Measurements from ENCODE around the gene RCN1.

Gene RCN1

DNA sequence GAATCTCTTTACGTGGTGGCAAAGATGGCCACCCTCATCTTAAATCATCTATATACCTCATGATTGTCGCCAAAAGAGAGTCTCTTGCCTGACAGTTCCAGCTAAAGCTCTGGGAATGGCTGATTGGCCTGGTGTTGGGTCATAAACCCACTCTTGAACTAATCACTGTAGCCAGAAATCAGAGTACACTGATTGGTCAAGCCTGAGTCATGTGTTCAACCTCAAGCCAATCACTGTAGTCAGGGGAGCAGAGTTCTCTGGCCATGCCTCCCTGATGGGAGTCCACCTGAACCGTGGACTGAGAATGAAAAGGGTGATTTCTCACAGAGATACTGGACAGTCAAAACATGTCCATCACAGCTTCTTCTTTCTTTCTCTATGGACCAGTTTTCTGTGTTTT is 45.8 kb downstream of the RCN1 start:
- no CpG with 5 or more reads among the region's 3 CpGs for WGBS (ENCODE audit: insufficient coverage, insufficient read length)
- no peaks in the 10 kb centered on the region for H3K9me3 ChIP-seq (ENCODE audit: control insufficient read depth, insufficient read depth, low read length)
- no peak overlapping the region for H3K4me3 ChIP-seq (ENCODE audit: low read length)
- H3K36me3 ChIP-seq (ENCODE audit: control insufficient read depth, insufficient read depth, low read length), result no peaks in the 10 kb centered on the region
- H3K4me1 ChIP-seq (ENCODE audit: control insufficient read depth, insufficient read depth, low read length), result no peaks in the 10 kb centered on the region
- no peak overlapping the region for H3K27ac ChIP-seq (ENCODE audit: low read length)
- H3K27me3 ChIP-seq (ENCODE audit: control insufficient read depth, insufficient read depth, low read length), result 0 out of 2 replicates have a peak, but pooled peaks cover 1% of the 10 kb centered on the region
- DNase-seq (ENCODE audit: low read depth, low spot score), result no peak

DNA sequence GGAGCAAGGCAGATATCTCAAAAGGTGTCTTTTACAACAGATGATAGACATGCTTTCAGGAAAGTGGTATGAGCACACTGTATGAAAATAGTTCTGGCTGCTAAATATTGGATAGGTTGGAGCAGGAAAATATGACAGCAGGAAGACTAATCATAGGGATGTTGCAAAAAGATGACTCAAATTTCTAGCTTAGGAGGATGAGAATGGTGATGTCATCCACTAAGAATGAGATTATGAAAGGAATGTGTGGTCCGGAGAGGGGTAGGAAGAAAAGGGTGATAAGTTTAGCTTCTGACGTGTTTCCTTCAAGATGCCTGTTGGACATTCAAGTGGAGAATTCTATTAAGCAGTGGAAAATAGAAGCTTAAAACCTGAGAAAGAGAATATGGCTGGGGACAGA is 46.4 kb downstream of the RCN1 start:
- Histone ChIP-seq H3K4me1 (ENCODE audit: control insufficient read depth, insufficient read depth, low read length) (no peaks in the 10 kb centered on the region), H3K36me3 (ENCODE audit: control insufficient read depth, insufficient read depth, low read length) (no peaks in the 10 kb centered on the region), H3K27ac (ENCODE audit: low read length) (no peak overlapping the region), H3K4me3 (ENCODE audit: low read length) (no peak overlapping the region), H3K27me3 (ENCODE audit: control insufficient read depth, insufficient read depth, low read length) (0 out of 2 replicates have a peak, but pooled peaks cover 1% of the 10 kb centered on the region), H3K9me3 (ENCODE audit: control insufficient read depth, insufficient read depth, low read length) (no peaks in the 10 kb centered on the region)
- no CpG with 5 or more reads among the region's 2 CpGs for WGBS (ENCODE audit: insufficient coverage, insufficient read length)
- no peak for DNase-seq (ENCODE audit: low read depth, low spot score)

DNA sequence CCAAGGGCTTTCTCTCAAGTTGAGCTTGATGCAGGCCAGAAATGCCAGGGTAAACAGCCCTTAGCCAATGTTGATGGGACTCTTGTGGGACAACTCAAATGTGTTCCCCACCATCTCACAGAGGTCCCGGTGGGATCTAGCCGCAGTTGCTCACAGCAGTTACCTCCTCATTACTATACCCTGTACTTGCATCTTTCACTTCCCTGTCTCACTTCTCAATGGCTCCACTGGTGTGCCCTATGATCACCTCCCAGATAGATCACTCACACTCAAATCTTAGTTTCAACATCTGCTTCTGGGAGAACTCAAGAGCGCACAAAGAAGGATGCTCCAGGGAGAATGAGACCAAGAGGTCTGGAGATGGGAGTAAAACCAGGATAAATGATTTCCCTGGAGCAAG is 47.0 kb downstream of the RCN1 start:
- 0 out of 2 replicates have a peak, but pooled peaks cover 1% of the 10 kb centered on the region for H3K27me3 ChIP-seq (ENCODE audit: control insufficient read depth, insufficient read depth, low read length)
- no peaks in the 10 kb centered on the region for H3K9me3 ChIP-seq (ENCODE audit: control insufficient read depth, insufficient read depth, low read length)
- no peak overlapping the region for H3K27ac ChIP-seq (ENCODE audit: low read length)
- no peak overlapping the region for H3K4me3 ChIP-seq (ENCODE audit: low read length)
- no peak for DNase-seq (ENCODE audit: low read depth, low spot score)
- H3K36me3 ChIP-seq (ENCODE audit: control insufficient read depth, insufficient read depth, low read length), result no peaks in the 10 kb centered on the region
- WGBS (ENCODE audit: insufficient coverage, insufficient read length), result no CpG with 5 or more reads among the region's 3 CpGs
- no peaks in the 10 kb centered on the region for H3K4me1 ChIP-seq (ENCODE audit: control insufficient read depth, insufficient read depth, low read length)

DNA sequence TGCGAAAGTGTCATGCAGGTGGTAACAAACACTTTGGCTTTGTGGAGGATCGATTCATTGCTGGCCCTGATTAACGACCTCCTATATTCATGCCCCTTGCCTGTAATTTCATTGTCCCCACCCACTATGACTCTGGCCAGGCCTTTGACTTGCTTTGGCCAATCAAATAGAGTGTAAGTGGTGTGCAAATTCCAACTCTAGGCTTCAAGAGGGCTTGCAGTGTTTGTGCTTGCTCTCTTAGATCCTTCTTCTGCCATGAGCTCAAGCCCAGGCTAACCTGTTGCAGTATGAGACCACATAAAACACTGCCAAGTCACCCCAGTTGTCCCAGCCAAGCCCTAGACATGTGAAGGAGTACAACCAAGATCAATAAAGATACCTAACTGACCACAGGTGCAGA is 48.0 kb downstream of the RCN1 start:
- no peaks in the 10 kb centered on the region for H3K4me1 ChIP-seq (ENCODE audit: control insufficient read depth, insufficient read depth, low read length)
- 0 out of 2 replicates have a peak, but pooled peaks cover 1% of the 10 kb centered on the region for H3K27me3 ChIP-seq (ENCODE audit: control insufficient read depth, insufficient read depth, low read length)
- WGBS (ENCODE audit: insufficient coverage, insufficient read length), result no CpG with 5 or more reads among the region's 3 CpGs
- no peak overlapping the region for H3K27ac ChIP-seq (ENCODE audit: low read length)
- no peaks in the 10 kb centered on the region for H3K9me3 ChIP-seq (ENCODE audit: control insufficient read depth, insufficient read depth, low read length)
- no peak for DNase-seq (ENCODE audit: low read depth, low spot score)
- no peaks in the 10 kb centered on the region for H3K36me3 ChIP-seq (ENCODE audit: control insufficient read depth, insufficient read depth, low read length)
- no peak overlapping the region for H3K4me3 ChIP-seq (ENCODE audit: low read length)

DNA sequence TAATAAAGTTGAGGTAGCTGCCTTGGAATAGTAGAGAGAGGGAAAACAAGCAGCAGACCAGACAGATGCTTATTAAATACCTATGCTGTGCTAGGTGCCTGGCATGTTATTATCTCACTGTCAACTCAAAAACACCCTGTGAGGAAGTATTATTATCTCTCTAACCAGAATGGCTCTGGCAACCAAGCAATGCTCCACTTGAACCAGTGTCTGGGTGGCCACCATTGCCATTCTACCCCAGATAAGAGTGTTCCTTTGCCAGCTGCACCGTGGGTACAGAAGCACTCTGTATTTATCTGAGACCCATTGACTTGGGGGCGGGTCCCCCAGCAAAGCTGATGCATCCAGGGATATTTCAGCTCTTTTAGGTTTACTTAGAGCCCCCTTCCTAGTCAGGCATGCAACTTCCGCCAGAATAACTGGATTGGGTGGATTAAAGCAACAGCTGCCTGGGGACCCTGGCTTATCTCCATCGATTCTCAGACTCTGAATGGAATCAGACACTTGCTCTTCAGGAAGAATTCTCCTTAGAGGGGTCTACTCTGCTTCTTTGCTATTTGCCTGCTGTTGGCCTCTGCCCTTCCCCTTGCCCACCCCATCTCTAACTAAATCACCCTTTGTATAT is 49.1 kb downstream of the RCN1 start:
- Histone ChIP-seq H3K27me3 (ENCODE audit: control insufficient read depth, insufficient read depth, low read length) (0 out of 2 replicates have a peak, but pooled peaks cover 1% of the 10 kb centered on the region), H3K4me1 (ENCODE audit: control insufficient read depth, insufficient read depth, low read length) (no peaks in the 10 kb centered on the region), H3K4me3 (ENCODE audit: low read length) (no peak overlapping the region), H3K9me3 (ENCODE audit: control insufficient read depth, insufficient read depth, low read length) (no peaks in the 10 kb centered on the region), H3K36me3 (ENCODE audit: control insufficient read depth, insufficient read depth, low read length) (no peaks in the 10 kb centered on the region), H3K27ac (ENCODE audit: low read length) (no peak overlapping the region)
- DNase-seq (ENCODE audit: low read depth, low spot score), result no peak
- whole genome bisulfite sequencing (ENCODE audit: insufficient coverage, insufficient read length), result no CpG with 5 or more reads among the region's 4 CpGs

DNA sequence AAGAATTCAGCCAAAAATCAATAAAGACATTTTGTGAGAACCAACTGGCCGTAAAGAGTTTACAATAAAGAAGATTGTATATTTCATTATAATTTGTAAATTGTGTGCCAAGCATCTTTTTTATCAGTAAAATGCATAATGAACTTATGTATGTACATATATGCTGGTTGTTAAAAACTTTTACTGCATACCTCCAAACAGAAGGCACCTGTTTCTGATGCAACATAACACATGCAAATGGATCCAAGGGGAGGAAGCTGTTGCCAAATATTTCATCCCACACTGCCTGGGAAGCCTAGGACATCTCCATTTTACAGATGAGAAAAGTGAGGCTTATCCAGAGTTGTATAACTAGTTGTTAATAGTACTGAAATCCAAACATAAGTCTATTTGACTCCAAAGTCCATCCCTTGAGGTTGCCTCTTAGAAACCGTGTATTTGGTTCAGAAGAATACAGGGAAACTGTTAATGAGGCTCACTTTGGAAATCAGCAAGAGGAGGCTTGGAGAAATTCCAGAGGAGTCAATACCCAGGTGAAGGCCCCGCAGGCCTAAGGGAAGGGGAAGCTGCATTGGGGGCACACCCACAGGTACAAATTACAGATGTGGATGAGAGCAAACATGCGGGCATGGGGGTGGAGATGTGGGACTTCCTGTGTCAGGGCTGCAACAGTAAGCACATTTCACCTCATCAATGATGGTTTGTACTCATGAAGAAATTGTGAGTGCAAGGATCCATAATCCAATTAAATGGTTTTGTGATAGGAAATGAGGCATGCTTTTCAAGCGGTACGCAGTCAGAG is 51.1 kb downstream of the RCN1 start:
- WGBS (ENCODE audit: insufficient coverage, insufficient read length), result no CpG with 5 or more reads among the region's 6 CpGs
- DNase-seq (ENCODE audit: low read depth, low spot score), result no peak
- no peak overlapping the region for H3K27ac ChIP-seq (ENCODE audit: low read length)
- 0 out of 2 replicates have a peak, but pooled peaks cover 1% of the 10 kb centered on the region for H3K27me3 ChIP-seq (ENCODE audit: control insufficient read depth, insufficient read depth, low read length)
- H3K4me1 ChIP-seq (ENCODE audit: control insufficient read depth, insufficient read depth, low read length), result no peaks in the 10 kb centered on the region
- no peaks in the 10 kb centered on the region for H3K9me3 ChIP-seq (ENCODE audit: control insufficient read depth, insufficient read depth, low read length)
- no peaks in the 10 kb centered on the region for H3K36me3 ChIP-seq (ENCODE audit: control insufficient read depth, insufficient read depth, low read length)
- H3K4me3 ChIP-seq (ENCODE audit: low read length), result no peak overlapping the region

DNA sequence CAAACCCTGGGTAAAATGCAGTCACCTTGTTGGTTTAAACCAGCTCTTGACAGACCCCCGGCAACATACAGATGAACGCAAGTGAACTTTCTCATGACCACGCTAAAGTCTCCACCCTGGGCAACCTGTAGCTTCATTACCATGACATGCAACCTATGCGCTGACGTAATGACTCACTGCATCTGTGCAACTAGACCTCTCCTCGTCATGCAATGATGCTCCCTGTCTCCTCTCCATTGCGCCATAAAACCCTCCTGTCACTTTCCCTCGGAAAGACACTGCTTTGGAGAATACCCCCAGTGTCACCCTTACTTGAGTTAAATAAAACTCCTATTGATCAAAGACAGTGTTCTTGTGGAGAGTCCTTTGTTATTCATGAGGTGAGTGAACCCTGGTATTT is 52.5 kb downstream of the RCN1 start:
- DNase-seq (ENCODE audit: low read depth, low spot score), result no peak
- Histone ChIP-seq H3K4me1 (ENCODE audit: control insufficient read depth, insufficient read depth, low read length) (no peaks in the 10 kb centered on the region), H3K36me3 (ENCODE audit: control insufficient read depth, insufficient read depth, low read length) (no peaks in the 10 kb centered on the region), H3K4me3 (ENCODE audit: low read length) (no peak overlapping the region), H3K27ac (ENCODE audit: low read length) (no peak overlapping the region), H3K9me3 (ENCODE audit: control insufficient read depth, insufficient read depth, low read length) (no peaks in the 10 kb centered on the region), H3K27me3 (ENCODE audit: control insufficient read depth, insufficient read depth, low read length) (0 out of 2 replicates have a peak, but pooled peaks cover 1% of the 10 kb centered on the region)
- no CpG with 5 or more reads among the region's 8 CpGs for WGBS (ENCODE audit: insufficient coverage, insufficient read length)

DNA sequence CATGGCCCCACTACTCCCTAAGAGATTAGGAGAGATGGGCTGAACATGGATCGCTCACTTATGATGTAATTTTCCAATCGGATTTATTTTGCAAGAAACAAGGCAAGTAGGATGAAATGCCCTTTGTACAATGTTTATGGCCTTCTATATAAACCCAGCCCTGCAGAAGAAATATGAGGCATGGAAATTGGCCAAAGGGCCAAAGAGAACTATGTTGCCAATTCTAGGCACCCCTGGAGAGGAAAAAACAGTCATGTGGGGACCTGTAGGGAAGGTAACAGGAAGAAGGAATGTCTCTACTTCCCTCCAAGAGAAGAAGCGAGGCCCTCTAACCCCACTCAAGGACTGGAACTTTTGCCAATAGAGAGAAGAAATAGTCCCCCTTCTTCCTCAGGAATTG is 54.4 kb downstream of the RCN1 start:
- Histone ChIP-seq H3K4me1 (ENCODE audit: control insufficient read depth, insufficient read depth, low read length) (no peaks in the 10 kb centered on the region), H3K9me3 (ENCODE audit: control insufficient read depth, insufficient read depth, low read length) (no peaks in the 10 kb centered on the region), H3K4me3 (ENCODE audit: low read length) (no peak overlapping the region), H3K27me3 (ENCODE audit: control insufficient read depth, insufficient read depth, low read length) (no peaks in the 10 kb centered on the region), H3K36me3 (ENCODE audit: control insufficient read depth, insufficient read depth, low read length) (no peaks in the 10 kb centered on the region), H3K27ac (ENCODE audit: low read length) (no peak overlapping the region)
- DNase-seq (ENCODE audit: low read depth, low spot score), result no peak
- no CpG with 5 or more reads among the region's 3 CpGs for WGBS (ENCODE audit: insufficient coverage, insufficient read length)

DNA sequence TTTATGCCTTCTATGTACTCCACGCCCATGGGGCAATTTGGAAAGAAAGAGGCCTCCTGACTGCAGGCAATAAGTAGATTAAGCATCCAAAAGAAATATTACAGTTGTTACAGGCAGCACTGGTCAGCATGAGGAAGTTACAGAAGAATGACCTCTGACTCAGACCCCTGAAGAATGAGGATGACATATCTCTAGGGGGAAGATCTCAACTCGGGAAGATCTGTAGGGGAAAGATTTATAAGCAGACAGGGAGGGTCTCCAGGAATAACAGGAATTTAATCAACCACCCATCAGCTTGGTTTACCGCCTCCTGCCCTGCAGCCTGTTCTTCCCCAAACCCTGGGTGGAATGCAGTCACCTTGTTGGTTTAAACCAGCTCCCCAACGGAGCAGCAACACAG is 58.0 kb downstream of the RCN1 start:
- Histone ChIP-seq H3K9me3 (ENCODE audit: control insufficient read depth, insufficient read depth, low read length) (no peaks in the 10 kb centered on the region), H3K27ac (ENCODE audit: low read length) (no peak overlapping the region), H3K4me1 (ENCODE audit: control insufficient read depth, insufficient read depth, low read length) (no peaks in the 10 kb centered on the region), H3K27me3 (ENCODE audit: control insufficient read depth, insufficient read depth, low read length) (no peaks in the 10 kb centered on the region), H3K4me3 (ENCODE audit: low read length) (no peak overlapping the region), H3K36me3 (ENCODE audit: control insufficient read depth, insufficient read depth, low read length) (no peaks in the 10 kb centered on the region)
- no peak for DNase-seq (ENCODE audit: low read depth, low spot score)
- WGBS (ENCODE audit: insufficient coverage, insufficient read length), result no CpG with 5 or more reads among the region's 4 CpGs

DNA sequence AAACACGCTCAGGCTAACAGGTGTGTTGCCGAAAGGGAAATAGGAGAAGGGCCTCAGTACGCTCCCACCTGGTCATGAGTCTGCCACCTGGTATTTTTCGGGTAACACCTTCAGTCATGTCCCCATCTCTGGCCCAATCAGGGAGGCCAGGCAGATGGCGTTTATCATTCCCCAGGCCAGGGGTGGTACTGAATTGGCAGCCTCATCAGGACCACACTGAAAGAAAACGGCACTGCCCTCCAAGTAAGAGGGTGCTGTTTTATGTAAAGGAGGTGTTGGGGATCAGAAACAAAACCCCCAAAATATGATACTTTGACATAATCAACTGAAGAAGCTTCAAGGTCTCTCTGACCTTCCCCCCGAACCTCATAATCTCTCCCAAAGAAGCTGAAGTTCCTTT is 58.9 kb downstream of the RCN1 start:
- Histone ChIP-seq H3K4me3 (ENCODE audit: low read length) (no peak overlapping the region), H3K27ac (ENCODE audit: low read length) (no peak overlapping the region), H3K36me3 (ENCODE audit: control insufficient read depth, insufficient read depth, low read length) (no peaks in the 10 kb centered on the region), H3K4me1 (ENCODE audit: control insufficient read depth, insufficient read depth, low read length) (no peaks in the 10 kb centered on the region), H3K9me3 (ENCODE audit: control insufficient read depth, insufficient read depth, low read length) (no peaks in the 10 kb centered on the region), H3K27me3 (ENCODE audit: control insufficient read depth, insufficient read depth, low read length) (no peaks in the 10 kb centered on the region)
- no peak for DNase-seq (ENCODE audit: low read depth, low spot score)
- WGBS (ENCODE audit: insufficient coverage, insufficient read length), result no CpG with 5 or more reads among the region's 7 CpGs

DNA sequence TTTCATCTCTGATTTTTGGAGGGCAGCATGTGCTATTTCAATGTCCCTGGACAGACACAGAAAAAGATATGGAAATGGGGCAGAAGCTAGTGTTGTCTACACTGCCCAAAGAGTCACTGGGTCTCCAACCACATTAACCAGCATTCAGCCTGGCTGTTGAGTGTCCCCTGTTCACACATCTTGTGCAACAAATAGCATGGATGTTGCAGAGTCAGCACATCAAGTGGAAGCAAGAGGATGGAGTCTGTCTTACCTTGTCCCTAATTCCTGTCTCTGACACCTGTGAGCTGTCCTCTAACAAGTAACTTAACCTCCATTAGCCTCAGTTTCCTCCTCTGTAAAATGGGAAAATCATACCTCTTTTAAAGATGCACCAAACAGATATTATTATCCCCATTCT is 60.2 kb downstream of the RCN1 start:
- Histone ChIP-seq H3K9me3 (ENCODE audit: control insufficient read depth, insufficient read depth, low read length) (no peaks in the 10 kb centered on the region), H3K4me1 (ENCODE audit: control insufficient read depth, insufficient read depth, low read length) (no peaks in the 10 kb centered on the region), H3K4me3 (ENCODE audit: low read length) (no peak overlapping the region), H3K27me3 (ENCODE audit: control insufficient read depth, insufficient read depth, low read length) (no peaks in the 10 kb centered on the region), H3K36me3 (ENCODE audit: control insufficient read depth, insufficient read depth, low read length) (no peaks in the 10 kb centered on the region), H3K27ac (ENCODE audit: low read length) (no peak overlapping the region)
- no peak for DNase-seq (ENCODE audit: low read depth, low spot score)

All from iPS DF 6.9 (cell line).